GM23338 (cell line): ENCODE data around the gene EPAS1. TPM values are rescaled to one million over a fixed set of nuclear protein-coding genes. Genes with fewer than 3 reads are reported as not detected.

ENCODE experiments used
- ATAC-seq: fragments of 200-7000 bp; cut with Tn5 transposase; 3 replicates; pipeline ENCODE4 v1.9.1; 2020
- DNase-seq: peaks from one replicate; pipeline ENCODE4 v3.0.0-alpha.2; 2015; ENCODE audit warnings: low spot score
- H2AFZ ChIP-seq: fragments of 200-600 bp; sonication (generic); 2 replicates; pipeline ENCODE4 v1.8.0; 2016; ENCODE audit warnings: antibody characterized with exemption, mild to moderate bottlenecking, moderate library complexity
- H3F3A ChIP-seq: fragments of 200-600 bp; sonication (generic); replicated peaks from 2 replicates; pipeline ENCODE4 v1.8.0; 2017; ENCODE audit warnings: antibody characterized with exemption, mixed run types, low read depth
- H3K27ac ChIP-seq: fragments of 200-600 bp; sonication (generic); 2 replicates; pipeline ENCODE4 v1.6.1; 2016; ENCODE audit warnings: low read depth
- H3K27me3 ChIP-seq: fragments of 200-600 bp; sonication (generic); 2 replicates; pipeline ENCODE4 v1.8.0; 2016; ENCODE audit warnings: mild to moderate bottlenecking, mixed run types, moderate library complexity; ENCODE audit not compliant: insufficient read depth
- H3K36me3 ChIP-seq: fragments of 200-600 bp; sonication (generic); 2 replicates; pipeline ENCODE4 v1.8.0; 2016; ENCODE audit warnings: mild to moderate bottlenecking; ENCODE audit not compliant: insufficient read depth
- H3K4me1 ChIP-seq: fragments of 200-600 bp; sonication (generic); 2 replicates; pipeline ENCODE4 v1.8.0; 2016; ENCODE audit warnings: mild to moderate bottlenecking, moderate library complexity; ENCODE audit not compliant: insufficient read depth
- H3K4me2 ChIP-seq: fragments of 200-600 bp; sonication (generic); 2 replicates; pipeline ENCODE4 v1.7.1; 2017; ENCODE audit warnings: mixed run types
- H3K4me3 ChIP-seq: fragments of 200-600 bp; sonication (generic); 2 replicates; pipeline ENCODE4 v1.6.1; 2016; ENCODE audit warnings: mixed run types
- H3K79me2 ChIP-seq: fragments of 200-600 bp; sonication (generic); replicated peaks from 2 replicates; pipeline ENCODE4 v1.8.0; 2017; ENCODE audit warnings: mild to moderate bottlenecking; ENCODE audit not compliant: insufficient read depth
- H3K9me2 ChIP-seq: fragments of 200-600 bp; sonication (generic); 2 replicates; pipeline ENCODE4 v1.8.0; 2017; ENCODE audit not compliant: insufficient read depth
- H4K20me1 ChIP-seq: fragments of 200-600 bp; sonication (generic); replicated peaks from 2 replicates; pipeline ENCODE4 v1.8.0; 2017; ENCODE audit warnings: mild to moderate bottlenecking; ENCODE audit not compliant: insufficient read depth
- H3K27ac Mint-ChIP-seq: 2 replicates; pipeline ENCODE4 v1.8.0; 2020; ENCODE audit warnings: inconsistent platforms, mild to moderate bottlenecking, moderate library complexity, mixed read lengths
- H3K27me3 Mint-ChIP-seq: 3 replicates; pipeline ENCODE4 v1.8.0; 2022; ENCODE audit warnings: low read depth, mild to moderate bottlenecking, moderate library complexity, mixed read lengths, inconsistent platforms; ENCODE audit not compliant: insufficient read depth, poor library complexity
- H3K36me3 Mint-ChIP-seq: 3 replicates; pipeline ENCODE4 v1.8.0; 2021; ENCODE audit warnings: low read depth, mild to moderate bottlenecking, inconsistent platforms, moderate library complexity, mixed read lengths
- H3K4me1 Mint-ChIP-seq: 3 replicates; pipeline ENCODE4 v1.8.0; 2020; ENCODE audit warnings: mild to moderate bottlenecking, inconsistent platforms, mixed read lengths
- H3K4me3 Mint-ChIP-seq: 3 replicates; pipeline ENCODE4 v1.8.0; 2021; ENCODE audit warnings: moderate library complexity, mild to moderate bottlenecking, inconsistent platforms, mixed read lengths
- H3K9me3 Mint-ChIP-seq: 3 replicates; pipeline ENCODE4 v1.8.0; 2020; ENCODE audit warnings: moderate library complexity, mild to moderate bottlenecking, inconsistent platforms, mixed read lengths
- CREB1 ChIP-seq: fragments of 250-450 bp; sonication (Bioruptor Pico); IDR thresholded peaks from 2 replicates; pipeline ENCODE4 v1.5.0; 2020; ENCODE audit warnings: low read depth, mild to moderate bottlenecking, moderate library complexity
- CTCF ChIP-seq, 2 experiments: fragments of 200-600 bp in 1 of 2; sonication (generic) in 1 of 2; conservative IDR thresholded peaks; 2 replicates each; pipeline versions ENCODE4 v1.5.1 to v1.6.1; 2016 to 2017; ENCODE audit warnings: antibody characterized with exemption in 2 of 2, low read depth in 2 of 2, mild to moderate bottlenecking in 2 of 2, moderate library complexity in 1 of 2
- ETS1 ChIP-seq: IDR thresholded peaks from 2 replicates; pipeline ENCODE4 v1.6.1; 2016; ENCODE audit warnings: antibody characterized with exemption
- EZH2 ChIP-seq: fragments of 200-600 bp; sonication (generic); IDR thresholded peaks from one replicate; pipeline ENCODE4 v1.8.0; 2017; ENCODE audit warnings: antibody characterized with exemption, mild to moderate bottlenecking, low read depth; ENCODE audit not compliant: unreplicated experiment
- EZH2phosphoT487 ChIP-seq: fragments of 200-600 bp; sonication (generic); IDR thresholded peaks from one replicate; pipeline ENCODE4 v1.8.1; 2018; ENCODE audit warnings: antibody characterized with exemption; ENCODE audit not compliant: unreplicated experiment
- NANOG ChIP-seq: IDR thresholded peaks from 2 replicates; pipeline ENCODE4 v1.6.1; 2016; ENCODE audit warnings: antibody characterized with exemption, borderline replicate concordance
- REST ChIP-seq: IDR thresholded peaks from one replicate; pipeline ENCODE4 v1.6.1; 2018; ENCODE audit warnings: antibody characterized with exemption; ENCODE audit not compliant: unreplicated experiment
- STAT1 ChIP-seq: IDR thresholded peaks from one replicate; pipeline ENCODE4 v1.6.1; 2016; ENCODE audit warnings: antibody characterized with exemption; ENCODE audit not compliant: unreplicated experiment
- ZNF331 ChIP-seq: fragments of 250-450 bp; sonication (Bioruptor Pico); IDR thresholded peaks from 2 replicates; pipeline ENCODE4 v1.5.0; 2020; ENCODE audit warnings: low read depth, mild to moderate bottlenecking, moderate library complexity
- ZNF462 ChIP-seq: fragments of 250-450 bp; sonication (Bioruptor Pico); IDR thresholded peaks from 2 replicates; pipeline ENCODE4 v1.5.0; 2020; ENCODE audit warnings: mild to moderate bottlenecking, moderate library complexity
- polyA plus RNA-seq: library from polyadenylated mRNA; unstranded; fragments of >200 nt; fragmentation: Nextera tagmentation; extraction: Ambion mirVana; gene quantifications from 2 replicates; pipeline ENCODE4 v1.2.1, GENCODE V29; 2016
- total RNA-seq: library from RNA; depleted of rRNA; stranded (reverse); fragments of >200 nt; shearing (Covaris generic); gene quantifications from 2 replicates; pipeline ENCODE4 v1.2.3, GENCODE V29; 2014

EPAS1 gene
- total and polyA plus RNA-seq, 2 experiments from 2014 or later: 0.68 to 5.4 TPM

- H4K20me1 ChIP-seq: no peaks in the 10 kb centered on the region
- no peak for DNase-seq
- no peak overlapping the region for H3K27ac ChIP-seq
- H3K27ac Mint-ChIP-seq: no peak overlapping the region
- H3K4me3 ChIP-seq: no peak overlapping the region
- H3K79me2 ChIP-seq: no peaks in the 10 kb centered on the region
- ATAC-seq: no peak
- peaks cover 20% of the 10 kb centered on the region for H3K36me3 Mint-ChIP-seq
- peaks cover 40% of the 10 kb centered on the region for H3K9me3 Mint-ChIP-seq
- H3K4me1 ChIP-seq: no peaks in the 10 kb centered on the region
- no peaks in the 10 kb centered on the region for H3K27me3 ChIP-seq
- H3K4me3 Mint-ChIP-seq: no peak overlapping the region
- no peak overlapping the region for H3K4me2 ChIP-seq
- no peaks in the 10 kb centered on the region for H3K27me3 Mint-ChIP-seq
- no peak overlapping the region for H2AFZ ChIP-seq
- H3K4me1 Mint-ChIP-seq: no peaks in the 10 kb centered on the region
- no peaks in the 10 kb centered on the region for H3K9me2 ChIP-seq
- H3F3A ChIP-seq: no peaks in the 10 kb centered on the region
- TF ChIP-seq STAT1: no peak
- no peak for TF ChIP-seq NANOG
- no peak for TF ChIP-seq REST
- no peak for TF ChIP-seq CREB1
- no peak for TF ChIP-seq CTCF (conservative IDR thresholded peaks at IDR 0.05; ENCODE audit: low read depth in 2 of 2)
- no peak for TF ChIP-seq ETS1
- no peak for TF ChIP-seq EZH2phosphoT487
- TF ChIP-seq ZNF331 (CRISPR knock-in tag): no peak
- no peak for TF ChIP-seq EZH2
- no peak for TF ChIP-seq ZNF462 (CRISPR knock-in tag)
- no peaks in the 10 kb centered on the region for H3K36me3 ChIP-seq
Measured at GRCh38 chr2:46420945-46421344, 123.7 kb downstream of the EPAS1 start.
